B cell (primary cell): ENCODE results near the gene PLAAT3. TPM values are rescaled to one million over a fixed set of nuclear protein-coding genes. Genes with fewer than 3 reads are reported as not detected.

ENCODE experiments used
- ATAC-seq: fragments of 200-7000 bp; cut with Tn5 transposase; one replicate; pipeline ENCODE4 v1.10.0; 2021; ENCODE audit warnings: low read depth, mild to moderate bottlenecking, moderate number of reproducible peaks, moderate library complexity
- CTCF ChIA-PET: fragments of 350-600 bp; sonication (Branson Sonifier 250); formaldehyde crosslinking; loops from one replicate; lab custom pipeline; 2021; ENCODE audit warnings: antibody characterized with exemption, inconsistent platforms; lab: Charles Lee
- POLR2A ChIA-PET: fragments of 350-600 bp; sonication (Branson Sonifier 250); formaldehyde crosslinking; loops from one replicate; lab custom pipeline; 2021; ENCODE audit warnings: antibody characterized with exemption; lab: Charles Lee
- DNase-seq: peaks from one replicate; pipeline ENCODE4 v3.0.0; 2013
- H2AFZ ChIP-seq: 2 replicates; pipeline ENCODE4 v1.6.1; 2012; ENCODE audit warnings: mild to moderate bottlenecking, low read depth, low read length; ENCODE audit not compliant: insufficient read depth, poor library complexity, severe bottlenecking
- H3K27ac ChIP-seq, 2 donors: 1 replicate in 1 of 2; 2 replicates in 1 of 2; pipeline ENCODE4 v1.5.1; 2012 to 2013; ENCODE audit warnings: low read length in 2 of 2, mild to moderate bottlenecking in 2 of 2, moderate library complexity in 1 of 2
- H3K27me3 ChIP-seq, 4 experiments: fragments of 200-600 bp in 1 of 4; sonication (generic) in 1 of 4; replicated peaks in 1 of 4; 1 replicate in 2 of 4; 2 replicates in 2 of 4; pipeline versions ENCODE4 v1.6.1 to v1.7.0; 2013 to 2016; ENCODE audit warnings: low read length in 3 of 4, mild to moderate bottlenecking in 2 of 4, mixed read lengths in 1 of 4, moderate library complexity in 1 of 4; ENCODE audit not compliant: insufficient read depth in 4 of 4, control insufficient read depth in 3 of 4; ENCODE audit errors: control extremely low read depth in 1 of 4
- H3K36me3 ChIP-seq, 2 experiments: replicated peaks in 1 of 2; 1 replicate in 1 of 2; 2 replicates in 1 of 2; pipeline versions ENCODE4 v1.6.1 to v1.7.1; 2013; ENCODE audit warnings: low read length in 1 of 2; ENCODE audit not compliant: insufficient read depth in 2 of 2, control insufficient read depth in 1 of 2; ENCODE audit errors: control extremely low read depth in 1 of 2, extremely low read depth in 1 of 2
- H3K4me1 ChIP-seq, 2 donors: fragments of 200-600 bp in 1 of 2; sonication (generic) in 1 of 2; 1 replicate in 1 of 2; 2 replicates in 1 of 2; pipeline versions ENCODE4 v1.5.1 to v1.6.1; 2013 to 2017; ENCODE audit warnings: low read length in 2 of 2; ENCODE audit not compliant: control insufficient read depth in 2 of 2, insufficient read depth in 2 of 2
- H3K4me2 ChIP-seq: replicated peaks from 2 replicates; pipeline ENCODE3; 2012; ENCODE audit warnings: mild to moderate bottlenecking, low read depth, low read length; ENCODE audit not compliant: poor library complexity, severe bottlenecking
- H3K4me3 ChIP-seq, 5 experiments: fragments of 200-600 bp in 1 of 5; sonication (generic) in 1 of 5; 1 replicate in 3 of 5; 2 replicates in 2 of 5; pipeline versions ENCODE4 v1.5.1 to v1.7.0; 2011 to 2016; ENCODE audit warnings: low read length in 4 of 5, mild to moderate bottlenecking in 4 of 5, low read depth in 2 of 5, control low read depth in 1 of 5, moderate library complexity in 1 of 5; ENCODE audit not compliant: insufficient read depth in 1 of 5; ENCODE audit errors: control extremely low read depth in 1 of 5, extremely low read depth in 1 of 5
- H3K79me2 ChIP-seq: fragments of 200-600 bp; sonication (generic); one replicate; pipeline ENCODE4 v1.6.0; 2016; ENCODE audit warnings: low read length; ENCODE audit not compliant: control insufficient read depth, insufficient read depth
- H3K9ac ChIP-seq: fragments of 200-600 bp; sonication (generic); 2 replicates; pipeline ENCODE4 v1.6.1; 2017; ENCODE audit warnings: mild to moderate bottlenecking, low read length, moderate library complexity
- H3K9me3 ChIP-seq, 3 donors: one replicate each; pipeline versions ENCODE4 v1.6.1 to v1.7.1; 2013; ENCODE audit warnings: low read length in 2 of 3; ENCODE audit not compliant: control insufficient read depth in 2 of 3, insufficient read depth in 1 of 3; ENCODE audit errors: control extremely low read depth in 1 of 3
- H4K20me1 ChIP-seq: 2 replicates; pipeline ENCODE4 v1.6.0; 2012; ENCODE audit warnings: mild to moderate bottlenecking, low read length; ENCODE audit not compliant: insufficient read depth, control insufficient read depth, poor library complexity, severe bottlenecking
- H3K27ac Mint-ChIP-seq: one replicate; pipeline ENCODE4 v1.8.0; 2021; ENCODE audit warnings: mixed read lengths
- H3K27me3 Mint-ChIP-seq: one replicate; pipeline ENCODE4 v1.8.0; 2021; ENCODE audit warnings: mixed read lengths
- H3K4me1 Mint-ChIP-seq: one replicate; pipeline ENCODE4 v1.8.0; 2021; ENCODE audit warnings: mixed read lengths
- H3K4me3 Mint-ChIP-seq: one replicate; pipeline ENCODE4 v1.8.0; 2021; ENCODE audit warnings: mixed read lengths
- H3K9me3 Mint-ChIP-seq: one replicate; pipeline ENCODE4 v1.8.0; 2022; ENCODE audit warnings: mixed read lengths; ENCODE audit not compliant: insufficient read depth
- EZH2 ChIP-seq: IDR thresholded peaks from 2 replicates; pipeline ENCODE4 v1.6.1; 2012; ENCODE audit warnings: borderline replicate concordance, low read depth, mild to moderate bottlenecking, moderate library complexity, low read length; ENCODE audit not compliant: insufficient read depth, poor library complexity, severe bottlenecking
- WGBS: methylation state at CpG from one replicate; pipeline ENCODE4 v1.1.5; 2013; ENCODE audit warnings: missing lambda C conversion rate; ENCODE audit not compliant: insufficient coverage; 5-methylcytosine and 5-hydroxymethylcytosine counted together
- intact Hi-C: fragments of 100-400 bp; cut with micrococcal nuclease; formaldehyde crosslinking; loops from one replicate; pipeline ENCODE4 v1.10.0; 2022
- polyA plus RNA-seq: library from polyadenylated mRNA; depleted of rRNA; stranded (reverse); fragments of >200 nt; gene quantifications from 2 replicates; pipeline ENCODE4 v1.2.3, GENCODE V29; 2012
- total RNA-seq, 2 donors: library from RNA; stranded (reverse); fragments of 120-200 nt in 1 of 2; gene quantifications; 1 replicate in 1 of 2; 2 replicates in 1 of 2; pipeline versions ENCODE4 v1.2.3 to v1.2.4, GENCODE V29; 2013 to 2022
- TF ChIP-seq, protein P1 (sequence below): fragments of 200-600 bp; IDR thresholded peaks from one replicate; pipeline ENCODE4 v1.8.0; 2022; ENCODE audit warnings: antibody characterized with exemption, mild to moderate bottlenecking

PLAAT3 gene
- total and polyA plus RNA-seq, 2 donors (not counting 1 experiment from before 2014, with no cell fraction given): 2.3 to 3.1 TPM

DNA sequence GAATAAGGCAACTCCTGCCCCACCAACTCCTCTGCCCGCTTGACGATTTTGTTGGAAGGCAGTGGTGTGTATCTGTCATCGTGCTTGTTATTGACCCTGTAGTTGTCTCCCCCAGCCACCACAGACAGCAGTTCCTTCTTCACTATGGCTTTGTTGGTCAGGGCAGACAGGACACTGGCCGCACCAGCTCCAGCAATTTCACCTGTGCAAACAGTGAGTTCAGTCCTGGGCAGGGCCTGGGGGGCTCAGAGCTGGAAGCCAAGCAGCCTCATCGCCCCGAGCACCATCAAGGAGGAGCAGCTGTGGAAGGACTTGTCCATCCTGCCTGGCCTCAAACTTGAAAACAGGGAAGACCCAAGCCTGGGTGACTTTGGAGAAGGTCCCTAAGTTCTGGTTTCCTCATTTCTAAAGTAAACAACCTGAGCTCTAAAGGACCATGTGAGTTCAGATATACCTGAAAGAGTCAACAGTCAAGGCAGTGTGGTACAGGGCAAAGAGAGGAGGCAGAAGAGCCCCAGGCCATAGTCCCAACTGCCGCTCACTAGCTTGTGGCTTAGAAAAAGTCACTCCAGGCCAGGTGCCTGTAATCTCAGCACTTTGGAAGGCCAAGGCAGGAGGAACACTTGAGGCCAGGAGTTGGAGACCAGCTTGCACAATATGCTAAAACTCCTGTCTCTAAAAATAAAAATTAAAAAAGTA lies 55.6 kb downstream of the PLAAT3 start:
- Mint-ChIP-seq H3K4me3 (no peak overlapping the region), H3K9me3 (no peaks in the 10 kb centered on the region), H3K27me3 (peaks cover 26% of the 10 kb centered on the region), H3K4me1 (peaks cover 10% of the 10 kb centered on the region), H3K27ac (no peak overlapping the region)
- Histone ChIP-seq H3K79me2 (no peaks in the 10 kb centered on the region), H3K9me3 (no peaks in the 10 kb centered on the region), H3K36me3 (no peaks in the 10 kb centered on the region), H3K27ac (no peak overlapping the region), H3K4me3 (no peak overlapping the region), H4K20me1 (no peaks in the 10 kb centered on the region), H2AFZ (no peak overlapping the region), H3K4me1 (peaks cover 8 to 11% of the 10 kb centered on the region in 2 donors), H3K4me2 (no peak overlapping the region), H3K9ac (no peak overlapping the region), H3K27me3 (peaks cover 0 to 4% (median 2%) of the 10 kb centered on the region in 4 experiments)
- POLR2A ChIA-PET: no interaction called here
- intact Hi-C loops: no loop called here
- TF ChIP-seq, protein P1, sequence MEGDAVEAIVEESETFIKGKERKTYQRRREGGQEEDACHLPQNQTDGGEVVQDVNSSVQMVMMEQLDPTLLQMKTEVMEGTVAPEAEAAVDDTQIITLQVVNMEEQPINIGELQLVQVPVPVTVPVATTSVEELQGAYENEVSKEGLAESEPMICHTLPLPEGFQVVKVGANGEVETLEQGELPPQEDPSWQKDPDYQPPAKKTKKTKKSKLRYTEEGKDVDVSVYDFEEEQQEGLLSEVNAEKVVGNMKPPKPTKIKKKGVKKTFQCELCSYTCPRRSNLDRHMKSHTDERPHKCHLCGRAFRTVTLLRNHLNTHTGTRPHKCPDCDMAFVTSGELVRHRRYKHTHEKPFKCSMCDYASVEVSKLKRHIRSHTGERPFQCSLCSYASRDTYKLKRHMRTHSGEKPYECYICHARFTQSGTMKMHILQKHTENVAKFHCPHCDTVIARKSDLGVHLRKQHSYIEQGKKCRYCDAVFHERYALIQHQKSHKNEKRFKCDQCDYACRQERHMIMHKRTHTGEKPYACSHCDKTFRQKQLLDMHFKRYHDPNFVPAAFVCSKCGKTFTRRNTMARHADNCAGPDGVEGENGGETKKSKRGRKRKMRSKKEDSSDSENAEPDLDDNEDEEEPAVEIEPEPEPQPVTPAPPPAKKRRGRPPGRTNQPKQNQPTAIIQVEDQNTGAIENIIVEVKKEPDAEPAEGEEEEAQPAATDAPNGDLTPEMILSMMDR: no peak
- TF ChIP-seq EZH2: no peak
- CTCF ChIA-PET: no interaction called here
- DNase-seq (no peak), ATAC-seq (no peak)
- WGBS: 98% methylated on average over 5 of the region's 7 CpGs

DNA sequence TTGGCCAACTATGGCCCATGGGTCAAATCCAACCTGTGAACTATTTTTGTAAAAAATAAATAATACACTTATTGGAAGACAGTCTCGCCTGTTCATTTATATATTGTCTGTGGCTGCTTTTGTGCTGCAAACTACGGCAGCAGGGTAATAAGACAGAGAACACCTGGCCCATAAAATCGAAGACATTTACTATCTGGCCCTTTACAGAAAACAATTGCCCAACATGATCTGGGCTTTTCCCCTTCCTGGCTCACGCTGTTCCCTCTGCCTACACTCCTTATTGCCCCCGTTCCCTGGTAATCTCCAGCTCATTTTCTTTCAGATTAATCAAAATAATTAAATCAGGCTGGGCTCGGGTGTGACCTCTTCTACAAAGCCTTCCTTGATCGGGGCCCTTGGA lies 56.7 kb downstream of the PLAAT3 start:
- intact Hi-C loops: no loop called here
- H3K4me1 ChIP-seq: peaks cover 12 to 19% of the 10 kb centered on the region in 2 donors
- H2AFZ ChIP-seq: no peak overlapping the region
- Mint-ChIP-seq H3K4me1 (peaks cover 17% of the 10 kb centered on the region), H3K27me3 (peaks cover 25% of the 10 kb centered on the region), H3K27ac (no peak overlapping the region), H3K9me3 (no peaks in the 10 kb centered on the region), H3K4me3 (no peak overlapping the region)
- 89% methylated on average over 5 of the region's 7 CpGs for WGBS
- H3K9me3 ChIP-seq: no peaks in the 10 kb centered on the region
- H3K9ac ChIP-seq: no peak overlapping the region
- peaks cover 0 to 4% (median 2%) of the 10 kb centered on the region in 4 experiments for H3K27me3 ChIP-seq
- ChIA-PET POLR2A (no interaction called here), CTCF (no interaction called here)
- ATAC-seq (no peak), DNase-seq (no peak)
- no peaks in the 10 kb centered on the region for H3K79me2 ChIP-seq
- H3K36me3 ChIP-seq: no peaks in the 10 kb centered on the region
- no peak overlapping the region for H3K4me2 ChIP-seq
- H3K27ac ChIP-seq: no peak overlapping the region
- TF ChIP-seq, protein P1: no peak
- TF ChIP-seq EZH2: no peak
- no peak overlapping the region for H3K4me3 ChIP-seq
- H4K20me1 ChIP-seq: no peaks in the 10 kb centered on the region
